Measurements from ENCODE around the gene C1orf115.
"Not testable (repeated sequence)": the region's sequence is repeated elsewhere in the genome, so short reads cannot be mapped to it uniquely, and the experiment has no call there.

The C1orf115 gene

DNA sequence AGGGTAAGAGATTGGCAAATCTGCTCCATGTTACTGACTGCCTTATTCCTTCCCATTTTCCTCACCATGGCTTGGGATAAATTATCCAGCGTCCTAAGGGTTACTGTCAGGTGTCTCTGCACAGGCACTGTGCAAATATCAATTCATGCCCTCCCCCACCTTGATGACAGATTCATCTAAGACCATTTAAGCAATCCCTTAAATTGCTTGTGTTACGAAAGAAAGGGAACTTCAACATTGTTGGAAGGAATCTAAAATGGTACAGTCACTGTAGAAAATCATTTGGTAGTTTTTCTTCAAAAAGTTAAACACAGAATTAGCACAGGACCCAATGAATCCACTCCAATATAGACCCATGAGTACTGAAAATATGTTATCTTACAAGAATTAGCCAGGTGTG is 40.3 kb downstream of the C1orf115 start:
- no peak for DNase-seq

DNA sequence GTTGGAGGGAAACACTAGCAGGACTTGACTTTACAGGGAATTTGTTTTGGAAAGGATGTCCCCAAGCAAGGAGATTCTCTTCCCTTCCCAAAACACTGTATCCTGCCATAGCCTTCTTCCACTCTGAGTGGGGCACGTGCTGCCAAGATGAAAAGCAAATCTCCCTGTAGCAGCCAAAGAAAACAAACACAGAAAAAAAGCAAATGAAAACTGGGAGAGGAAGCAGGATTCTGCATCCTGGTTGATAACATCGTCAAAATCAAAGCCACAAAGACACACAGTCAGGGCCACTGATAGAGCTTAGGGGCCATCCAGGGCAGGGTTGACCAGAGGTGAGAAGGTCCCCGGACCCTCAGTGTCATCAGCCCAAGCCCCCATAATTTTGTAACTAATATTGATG is 42.0 kb downstream of the C1orf115 start:
- DNase-seq: no peak

DNA sequence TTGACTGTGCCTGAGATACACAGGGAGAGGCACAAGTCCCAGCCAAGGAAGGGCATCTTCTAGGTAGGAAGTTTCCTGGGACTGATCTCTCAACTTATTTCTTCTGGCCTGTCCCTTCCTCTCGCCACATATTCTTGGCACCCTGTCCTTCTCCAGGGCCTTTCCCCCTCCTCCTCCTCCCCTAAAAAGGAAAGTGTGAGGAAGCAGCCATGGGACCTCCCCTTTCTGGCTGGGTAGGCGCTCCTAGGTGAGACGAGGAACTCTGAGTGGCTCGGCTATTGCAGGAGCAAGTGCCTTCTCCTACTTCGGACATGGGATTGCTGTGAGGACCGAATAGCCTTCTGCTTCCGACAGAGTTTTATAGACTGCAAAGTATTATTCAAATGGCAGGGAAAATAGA is 42.5 kb downstream of the C1orf115 start:
- no peak for DNase-seq

DNA sequence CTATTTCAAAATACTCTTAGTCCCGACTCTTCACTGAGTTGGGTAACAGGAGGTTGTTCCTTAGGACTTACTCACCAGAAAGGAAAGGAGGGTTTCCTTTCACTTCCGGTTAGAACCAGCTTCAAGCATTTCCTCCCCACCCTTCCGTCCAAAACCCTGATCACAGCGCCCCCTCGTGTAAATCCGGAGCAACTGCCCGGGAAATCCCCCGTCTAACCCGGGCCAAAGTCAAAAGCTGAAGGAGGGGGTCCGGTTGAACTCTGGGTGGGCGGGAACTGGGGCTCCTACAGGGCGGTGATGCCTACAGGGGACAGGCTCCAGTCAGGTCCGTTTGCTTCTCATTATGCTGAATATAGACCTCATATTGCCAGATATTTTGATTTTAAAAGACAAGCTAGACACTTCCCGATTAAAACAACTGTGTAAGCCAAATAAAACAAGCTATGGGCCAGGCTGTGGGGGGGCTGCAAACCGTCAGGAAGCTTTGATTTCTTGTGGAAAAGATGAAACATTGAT is 43.0 kb downstream of the C1orf115 start:
- DNase-seq: peak; percentile 78 to 84

DNA sequence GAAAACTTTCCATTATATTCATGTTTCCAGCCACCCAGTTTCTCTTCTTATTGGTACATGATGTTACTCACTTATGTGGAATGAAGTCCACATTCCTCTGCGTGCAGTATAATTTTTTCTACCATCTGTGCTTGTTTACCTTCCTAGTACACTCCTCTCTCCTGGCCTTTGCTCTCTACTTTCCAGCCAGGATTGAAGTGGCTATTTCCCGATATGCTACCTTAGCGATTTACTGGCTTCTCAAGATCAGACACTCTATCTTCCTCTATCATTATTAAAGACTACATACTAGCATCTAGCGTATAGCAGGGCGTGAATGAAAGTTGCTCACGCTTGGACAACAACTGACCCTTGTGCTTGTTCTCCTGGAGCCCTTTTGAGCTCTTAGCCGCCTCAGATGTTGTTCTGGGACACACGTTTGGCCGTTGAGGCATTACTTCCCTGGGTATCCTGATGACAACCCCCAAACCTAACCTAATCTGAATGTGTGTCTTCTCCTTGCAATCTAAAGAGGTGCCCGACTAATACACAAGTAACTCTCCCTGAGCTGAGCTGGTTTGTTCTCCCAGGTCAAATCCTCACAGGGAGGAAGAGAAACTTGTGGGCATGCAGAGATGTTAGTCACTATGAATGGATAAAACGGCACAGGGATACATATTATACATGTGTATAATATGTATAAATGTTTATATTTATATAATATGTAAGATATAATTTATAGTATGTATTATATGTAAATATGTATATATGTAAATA is 44.6 kb downstream of the C1orf115 start:
- DNase-seq: no peak

DNA sequence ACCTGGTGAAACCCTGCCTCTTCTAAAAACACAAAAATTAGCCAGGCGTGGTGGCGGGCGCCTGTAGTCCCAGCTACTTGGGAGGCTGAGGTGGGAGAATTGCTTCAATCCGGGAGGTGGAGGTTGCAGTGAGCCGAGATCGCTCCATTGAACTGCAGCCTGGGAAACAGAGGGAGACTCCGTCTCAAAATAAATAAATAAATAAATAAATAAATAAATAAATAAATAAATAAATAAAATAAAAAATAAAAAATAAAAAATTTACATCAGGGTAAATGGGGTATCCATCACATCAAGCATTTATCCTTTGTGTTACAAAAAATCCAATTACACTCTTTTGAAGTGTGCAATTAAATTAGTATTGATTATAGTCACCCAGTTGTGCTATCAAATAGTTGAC is 46.1 kb downstream of the C1orf115 start:
- not testable (repeated sequence) for DNase-seq

DNA sequence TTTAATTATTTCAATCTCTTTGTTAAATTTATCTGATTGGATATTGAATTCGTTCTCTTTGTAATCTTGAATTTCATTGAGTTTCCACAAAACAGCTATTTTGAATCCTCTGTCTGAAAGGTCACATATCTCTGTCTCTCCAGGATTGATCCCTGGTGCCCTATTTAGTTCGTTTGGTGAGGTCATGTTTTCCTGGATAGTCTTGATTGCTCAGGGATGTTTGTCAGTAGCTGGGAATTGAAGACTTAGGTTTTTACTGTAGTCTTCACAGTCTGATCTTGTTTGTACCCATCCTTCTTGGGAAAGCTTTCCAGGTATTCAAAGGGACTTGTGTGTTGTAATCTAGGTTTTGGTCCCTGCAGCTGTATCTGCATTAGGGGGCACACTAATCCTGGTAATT is 51.2 kb downstream of the C1orf115 start:
- DNase-seq: no peak

DNA sequence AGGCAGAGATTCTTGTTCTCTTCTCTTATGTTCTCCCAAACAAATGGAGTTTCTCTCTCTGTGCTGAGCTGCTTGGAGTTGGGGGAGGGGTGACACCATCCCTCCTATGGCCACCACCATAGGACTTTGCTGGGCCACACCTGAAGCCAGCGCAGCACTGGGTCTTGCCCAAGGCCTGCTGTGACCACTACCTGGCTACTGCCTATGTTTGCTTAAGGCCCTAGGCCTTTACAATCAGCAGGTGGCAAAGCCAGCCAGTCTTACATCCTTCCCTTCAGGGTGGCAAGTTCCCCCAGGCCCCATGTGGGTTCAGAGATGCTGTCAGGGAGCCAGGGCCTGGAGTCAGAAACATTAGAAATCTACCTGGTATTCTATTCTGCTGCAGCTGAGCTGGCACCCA is 51.7 kb downstream of the C1orf115 start:
- DNase-seq: no peak

DNA sequence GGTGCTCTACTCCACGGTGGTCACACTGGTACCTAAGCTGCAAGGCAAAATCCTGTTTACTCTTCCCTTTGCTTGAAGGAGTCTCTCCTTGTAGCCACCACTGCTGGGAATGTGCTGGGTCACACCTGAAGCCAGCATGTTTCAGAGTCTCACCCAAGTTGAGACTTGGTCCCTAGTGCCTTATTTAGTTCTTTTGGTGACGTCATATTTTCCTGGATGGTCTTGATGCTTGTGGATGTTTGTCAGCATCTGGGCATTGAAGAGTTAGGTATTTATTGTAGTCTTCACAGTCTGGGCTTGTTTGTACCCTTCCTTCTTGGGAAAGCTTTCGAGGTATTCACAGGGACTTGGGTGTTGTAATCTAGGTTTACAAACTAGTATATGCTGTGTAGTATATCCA is 52.4 kb downstream of the C1orf115 start:
- no peak for DNase-seq

DNA sequence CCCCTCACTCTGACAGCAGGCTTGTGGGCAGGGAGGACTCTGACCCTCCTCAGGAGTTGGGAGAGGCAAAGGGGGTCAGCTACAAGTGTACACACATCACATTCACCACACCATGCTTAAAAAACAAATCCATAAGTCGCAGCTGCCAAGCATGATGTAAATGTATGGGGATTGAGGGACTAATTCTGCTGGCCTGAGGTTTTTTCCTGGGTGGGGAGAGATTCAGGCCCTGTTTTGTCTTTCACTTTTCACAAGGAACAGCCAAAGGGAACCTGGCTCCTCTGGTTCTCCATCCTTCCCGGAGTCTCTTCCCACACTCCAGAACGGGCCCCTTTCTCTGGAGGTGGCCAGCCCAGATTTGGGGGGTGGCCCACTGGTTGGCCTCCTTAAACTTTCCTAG is 56.7 kb downstream of the C1orf115 start:
- no peak for DNase-seq

DNA sequence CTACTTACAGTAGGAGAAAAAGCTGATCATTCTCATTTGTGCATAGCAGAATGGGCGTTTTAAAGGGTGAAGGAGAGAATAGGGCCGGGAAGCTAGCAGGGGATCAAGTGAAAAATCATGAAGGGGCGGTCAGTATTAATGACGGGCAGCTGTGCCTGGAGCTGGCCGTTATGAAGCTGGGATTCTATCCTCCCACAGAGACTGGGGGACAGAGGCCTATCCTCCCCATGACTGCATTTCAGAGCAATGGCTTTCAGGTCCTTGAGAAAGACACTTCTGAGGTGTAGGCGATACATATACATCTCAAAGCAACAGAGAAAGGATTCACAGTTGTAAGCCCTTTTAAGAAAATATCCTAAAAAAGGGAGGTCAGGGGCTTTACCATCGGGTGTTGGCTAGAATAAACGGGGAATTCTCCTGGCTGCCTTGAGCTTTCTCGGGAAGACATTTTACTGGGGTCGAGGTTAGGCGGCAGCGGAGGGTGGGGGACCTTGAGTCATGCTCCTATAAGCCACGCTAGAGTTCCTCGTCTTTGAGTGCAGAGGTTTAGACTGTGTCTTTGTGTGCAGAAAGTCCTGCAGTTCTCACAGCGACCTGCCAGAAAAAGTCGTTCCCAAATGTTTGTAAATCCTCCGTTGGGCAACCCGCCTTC is 57.4 kb downstream of the C1orf115 start:
- no peak for DNase-seq

DNA sequence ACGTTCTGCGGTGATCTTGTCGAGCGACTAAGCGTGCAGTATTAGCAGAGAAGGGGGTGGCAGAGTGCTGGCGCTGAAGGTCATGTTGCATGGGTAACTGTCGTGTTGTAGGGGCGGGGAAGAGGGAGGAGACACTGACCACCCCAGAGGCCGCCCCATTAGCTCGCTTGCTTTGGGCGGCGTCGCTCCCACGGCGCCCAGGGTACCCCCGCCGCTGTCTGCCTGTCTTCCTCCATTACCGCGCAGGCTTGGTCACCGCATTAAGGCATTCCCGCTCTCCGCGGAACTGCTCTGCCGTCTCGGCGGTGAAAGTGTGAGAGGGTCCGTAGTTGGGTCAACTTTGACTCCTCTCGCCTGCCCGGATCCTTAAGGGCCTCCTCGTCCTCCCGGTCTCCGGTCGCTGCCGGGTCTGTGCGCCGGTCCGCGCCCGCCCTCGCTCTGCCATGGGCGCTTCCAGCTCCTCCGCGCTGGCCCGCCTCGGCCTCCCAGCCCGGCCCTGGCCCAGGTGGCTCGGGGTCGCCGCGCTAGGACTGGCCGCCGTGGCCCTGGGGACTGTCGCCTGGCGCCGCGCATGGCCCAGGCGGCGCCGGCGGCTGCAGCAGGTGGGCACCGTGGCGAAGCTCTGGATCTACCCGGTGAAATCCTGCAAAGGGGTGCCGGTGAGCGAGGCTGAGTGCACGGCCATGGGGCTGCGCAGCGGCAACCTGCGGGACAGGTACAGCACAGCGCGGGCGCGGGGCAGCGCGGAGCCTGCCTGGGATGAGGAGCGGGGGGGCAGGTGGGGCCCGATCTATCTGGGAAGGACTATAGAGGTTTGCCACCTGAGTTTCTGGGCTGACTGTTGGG is 58.1 kb downstream of the C1orf115 start, which contains the start of gene MTARC2:
MTARC2 (plus strand) TSS at position 234 of the 846 bp plus-strand sequence; CDS start at position 444, 210 bp downstream.
- peak in 1 of 2 donors; percentile 21 for DNase-seq

All from CD4-positive, alpha-beta T cell treated with Interleukin-1 beta for 1 hour (primary cell).